ENCODE data around the gene NRP1.

GRCh38 chr10:33293076-33293475 lies 41.4 kb downstream of the NRP1 start:
- TF ChIP-seq CTCF (IDR thresholded peaks at IDR 0.05; ENCODE audit: low read length): no peak
- TF ChIP-seq EZH2phosphoT487 (IDR thresholded peaks at IDR 0.05; ENCODE audit: low read length): no peak
- TF ChIP-seq EZH2 (optimal IDR thresholded peaks at IDR 0.05; ENCODE audit: low read depth, low read length): no peak
